Fibroblast of lung (primary cell): ENCODE data around the gene CACNB2. TPM values are rescaled to one million over a fixed set of nuclear protein-coding genes. Genes with fewer than 3 reads are reported as not detected.

ENCODE experiments used
- DNase-seq, 2 donors: peaks; one replicate each; pipeline versions ENCODE4 v3.0.0 to v3.0.0-alpha.2; 2010; ENCODE audit warnings: low read depth in 2 of 2
- H2AFZ ChIP-seq: 2 replicates; pipeline ENCODE4 v1.5.1; 2012; ENCODE audit warnings: low read length, control low read depth, inconsistent platforms
- H3K27ac ChIP-seq: 2 replicates; pipeline ENCODE4 v1.5.1; 2011; ENCODE audit warnings: low read length, control low read depth; ENCODE audit not compliant: insufficient read depth
- H3K27me3 ChIP-seq: 2 replicates; pipeline ENCODE4 v1.5.1; 2011; ENCODE audit warnings: mild to moderate bottlenecking, low read length; ENCODE audit not compliant: control insufficient read depth, insufficient read depth
- H3K36me3 ChIP-seq: 2 replicates; pipeline ENCODE4 v1.5.1; 2011; ENCODE audit warnings: low read length; ENCODE audit not compliant: control insufficient read depth, insufficient read depth
- H3K4me1 ChIP-seq: 2 replicates; pipeline ENCODE4 v1.5.1; 2011; ENCODE audit warnings: low read length; ENCODE audit not compliant: control insufficient read depth, insufficient read depth; ENCODE audit errors: extremely low read depth
- H3K4me2 ChIP-seq: 2 replicates; pipeline ENCODE4 v1.5.1; 2011; ENCODE audit warnings: low read length, control low read depth; ENCODE audit not compliant: insufficient read depth; ENCODE audit errors: extremely low read depth
- H3K4me3 ChIP-seq, 4 experiments: fragments of 200-600 bp in 1 of 4; sonication (generic) in 1 of 4; replicated peaks in 1 of 4; 2 replicates each; pipeline ENCODE4 v1.5.1; 2011 to 2016; ENCODE audit warnings: low read length in 4 of 4, low read depth in 3 of 4, mild to moderate bottlenecking in 3 of 4, control low read depth in 2 of 4, inconsistent platforms in 1 of 4, mixed read lengths in 1 of 4; ENCODE audit not compliant: insufficient read depth in 1 of 4; ENCODE audit errors: control extremely low read depth in 1 of 4
- H3K79me2 ChIP-seq: 2 replicates; pipeline ENCODE4 v1.5.1; 2012; ENCODE audit warnings: mild to moderate bottlenecking, low read length, inconsistent platforms; ENCODE audit not compliant: control insufficient read depth, insufficient read depth
- H3K9ac ChIP-seq: 2 replicates; pipeline ENCODE4 v1.5.1; 2011; ENCODE audit warnings: mild to moderate bottlenecking, low read length, control low read depth; ENCODE audit not compliant: insufficient read depth
- H3K9me3 ChIP-seq: 2 replicates; pipeline ENCODE4 v1.5.1; 2012; ENCODE audit warnings: low read depth, low read length; ENCODE audit not compliant: control insufficient read depth, insufficient read depth
- H4K20me1 ChIP-seq: 2 replicates; pipeline ENCODE4 v1.5.1; 2011; ENCODE audit warnings: low read length; ENCODE audit not compliant: control insufficient read depth, insufficient read depth; ENCODE audit errors: extremely low read depth
- EZH2 ChIP-seq: IDR thresholded peaks from 2 replicates; pipeline ENCODE4 v1.5.1; 2012; ENCODE audit warnings: low read length, control low read depth, mild to moderate bottlenecking; ENCODE audit errors: missing control alignments
- polyA plus RNA-seq, 2 donors: library from polyadenylated mRNA; depleted of rRNA in 1 of 2; stranded (reverse) in 1 of 2; unstranded in 1 of 2; fragments of >200 nt; gene quantifications; 2 replicates each; pipeline ENCODE4 v1.2.1, GENCODE V29; 2011 to 2012; ENCODE audit warnings: missing spikeins in 1 of 2
- total RNA-seq: library from RNA; depleted of rRNA; stranded (reverse); fragments of >200 nt; gene quantifications from 2 replicates; pipeline ENCODE4 v1.2.1, GENCODE V29; 2014
- TF ChIP-seq, protein P1 (sequence below), 2 donors: IDR thresholded peaks in 1 of 2; conservative IDR thresholded peaks in 1 of 2; 1 replicate in 1 of 2; 2 replicates in 1 of 2; pipeline ENCODE4 v1.5.1; 2011 to 2012; ENCODE audit warnings: low read length in 2 of 2, control low read depth in 1 of 2, inconsistent platforms in 1 of 2, low read depth in 1 of 2, mild to moderate bottlenecking in 1 of 2

Gene CACNB2
- total and polyA plus RNA-seq, 2 donors (not counting 1 experiment from before 2014, with no cell fraction given): 0.66 to 0.70 TPM

DNA sequence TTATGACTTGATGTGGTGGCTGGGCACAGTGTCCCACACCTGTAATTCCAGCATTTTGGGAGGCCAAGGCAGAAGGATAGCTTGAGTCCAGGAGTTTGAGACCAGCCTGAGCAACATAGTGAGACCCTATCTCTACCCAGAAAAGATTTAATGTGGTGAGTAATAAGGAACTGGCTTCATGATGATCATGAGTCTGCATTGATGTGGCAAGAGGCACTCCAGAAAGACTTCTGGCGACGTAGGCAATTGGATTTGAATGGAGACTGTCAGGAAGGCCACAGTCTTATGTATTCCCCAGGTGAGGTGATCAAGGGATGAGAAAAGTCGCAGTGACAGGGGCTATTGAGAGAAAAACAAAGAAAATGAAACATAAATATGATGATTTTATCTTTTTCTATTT lies 138.0 kb downstream of the CACNB2 start:
- no peak overlapping the region for H3K4me2 ChIP-seq
- no peaks in the 10 kb centered on the region for H3K4me1 ChIP-seq
- no peaks in the 10 kb centered on the region for H3K79me2 ChIP-seq
- DNase-seq: no peak
- H3K9me3 ChIP-seq: no peaks in the 10 kb centered on the region
- no peak overlapping the region for H3K4me3 ChIP-seq
- no peaks in the 10 kb centered on the region for H3K36me3 ChIP-seq
- H4K20me1 ChIP-seq: no peaks in the 10 kb centered on the region
- H3K9ac ChIP-seq: no peak overlapping the region
- TF ChIP-seq EZH2: no peak
- TF ChIP-seq, protein P1, sequence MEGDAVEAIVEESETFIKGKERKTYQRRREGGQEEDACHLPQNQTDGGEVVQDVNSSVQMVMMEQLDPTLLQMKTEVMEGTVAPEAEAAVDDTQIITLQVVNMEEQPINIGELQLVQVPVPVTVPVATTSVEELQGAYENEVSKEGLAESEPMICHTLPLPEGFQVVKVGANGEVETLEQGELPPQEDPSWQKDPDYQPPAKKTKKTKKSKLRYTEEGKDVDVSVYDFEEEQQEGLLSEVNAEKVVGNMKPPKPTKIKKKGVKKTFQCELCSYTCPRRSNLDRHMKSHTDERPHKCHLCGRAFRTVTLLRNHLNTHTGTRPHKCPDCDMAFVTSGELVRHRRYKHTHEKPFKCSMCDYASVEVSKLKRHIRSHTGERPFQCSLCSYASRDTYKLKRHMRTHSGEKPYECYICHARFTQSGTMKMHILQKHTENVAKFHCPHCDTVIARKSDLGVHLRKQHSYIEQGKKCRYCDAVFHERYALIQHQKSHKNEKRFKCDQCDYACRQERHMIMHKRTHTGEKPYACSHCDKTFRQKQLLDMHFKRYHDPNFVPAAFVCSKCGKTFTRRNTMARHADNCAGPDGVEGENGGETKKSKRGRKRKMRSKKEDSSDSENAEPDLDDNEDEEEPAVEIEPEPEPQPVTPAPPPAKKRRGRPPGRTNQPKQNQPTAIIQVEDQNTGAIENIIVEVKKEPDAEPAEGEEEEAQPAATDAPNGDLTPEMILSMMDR (conservative IDR thresholded peaks at IDR 0.05 in 1 of 2, IDR thresholded peaks at IDR 0.05 in 1 of 2; ENCODE audit: low read depth in 1 of 2, low read length in 2 of 2): no peak
- H3K27ac ChIP-seq: no peak overlapping the region
- H3K27me3 ChIP-seq: no peaks in the 10 kb centered on the region
- no peak overlapping the region for H2AFZ ChIP-seq

DNA sequence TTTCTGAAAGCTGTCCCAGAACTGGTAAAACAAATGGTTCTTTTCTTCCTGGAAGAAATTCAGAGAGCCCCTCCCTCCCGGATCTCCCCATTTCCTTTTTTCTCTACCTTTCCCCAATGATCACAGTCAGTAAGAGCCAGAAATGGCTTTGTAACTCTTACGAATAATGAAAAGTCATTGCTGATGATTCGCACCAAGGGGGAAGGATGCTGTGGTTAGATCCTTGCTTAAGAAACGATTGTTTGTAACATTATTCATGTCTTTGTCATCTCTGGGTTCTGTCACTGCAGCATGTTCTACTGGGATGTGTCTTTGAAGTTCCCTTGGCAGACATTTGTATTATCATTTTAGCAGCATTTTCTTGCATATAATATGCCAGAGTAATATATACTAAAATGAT lies 138.9 kb downstream of the CACNB2 start:
- Histone ChIP-seq H3K9ac (no peak overlapping the region), H3K4me1 (no peaks in the 10 kb centered on the region), H3K36me3 (no peaks in the 10 kb centered on the region), H4K20me1 (no peaks in the 10 kb centered on the region), H3K79me2 (no peaks in the 10 kb centered on the region), H3K4me3 (no peak overlapping the region), H3K9me3 (no peaks in the 10 kb centered on the region), H2AFZ (no peak overlapping the region), H3K4me2 (no peak overlapping the region), H3K27ac (no peak overlapping the region), H3K27me3 (no peaks in the 10 kb centered on the region)
- TF ChIP-seq, protein P1 (conservative IDR thresholded peaks at IDR 0.05 in 1 of 2, IDR thresholded peaks at IDR 0.05 in 1 of 2; ENCODE audit: low read depth in 1 of 2, low read length in 2 of 2): no peak
- no peak for TF ChIP-seq EZH2
- peak; percentile 17 to 40 for DNase-seq

DNA sequence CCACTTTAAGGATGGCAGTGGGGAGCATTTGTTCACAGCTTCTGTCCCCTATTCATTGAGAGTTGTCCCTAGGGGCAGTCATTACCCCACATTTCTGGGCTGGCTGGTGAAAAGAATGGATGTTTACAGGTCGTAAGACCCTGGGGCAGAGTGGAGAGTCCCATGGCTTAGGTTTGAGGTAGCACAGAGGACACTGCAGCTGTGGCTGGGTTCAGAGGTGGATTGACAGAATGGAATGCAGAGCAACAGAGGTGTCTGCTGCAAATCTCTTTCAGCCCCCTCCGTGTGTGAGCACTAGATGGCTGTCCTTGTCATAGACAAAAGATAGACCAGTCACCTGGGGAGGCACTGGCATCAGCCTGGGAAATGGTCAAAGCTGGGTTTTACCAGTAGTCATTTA lies 141.9 kb downstream of the CACNB2 start:
- Histone ChIP-seq H3K27ac (no peak overlapping the region), H3K36me3 (no peaks in the 10 kb centered on the region), H4K20me1 (no peaks in the 10 kb centered on the region), H3K4me1 (no peaks in the 10 kb centered on the region), H3K79me2 (no peaks in the 10 kb centered on the region), H3K9me3 (no peaks in the 10 kb centered on the region), H3K27me3 (no peaks in the 10 kb centered on the region), H3K9ac (no peak overlapping the region), H3K4me3 (no peak overlapping the region), H3K4me2 (no peak overlapping the region), H2AFZ (no peak overlapping the region)
- TF ChIP-seq, protein P1 (conservative IDR thresholded peaks at IDR 0.05 in 1 of 2, IDR thresholded peaks at IDR 0.05 in 1 of 2; ENCODE audit: low read depth in 1 of 2, low read length in 2 of 2): no peak
- no peak for TF ChIP-seq EZH2
- no peak for DNase-seq
